Measurements from ENCODE around the gene PIR.

The PIR gene

GRCh38 chrX:15468036-15468435 lies 25.1 kb downstream of the PIR start:
- Histone ChIP-seq H3K36me3 (ENCODE audit: insufficient read depth, low read length) (no peaks in the 10 kb centered on the region), H3K9ac (ENCODE audit: low read depth, low read length) (no peak overlapping the region), H3K9me3 (ENCODE audit: control insufficient read depth, insufficient read depth, low read length) (no peaks in the 10 kb centered on the region), H3K4me1 (ENCODE audit: insufficient read depth, low read length) (peaks cover 11% of the 10 kb centered on the region; the same call in 1 of the 2 replicates)

DNA sequence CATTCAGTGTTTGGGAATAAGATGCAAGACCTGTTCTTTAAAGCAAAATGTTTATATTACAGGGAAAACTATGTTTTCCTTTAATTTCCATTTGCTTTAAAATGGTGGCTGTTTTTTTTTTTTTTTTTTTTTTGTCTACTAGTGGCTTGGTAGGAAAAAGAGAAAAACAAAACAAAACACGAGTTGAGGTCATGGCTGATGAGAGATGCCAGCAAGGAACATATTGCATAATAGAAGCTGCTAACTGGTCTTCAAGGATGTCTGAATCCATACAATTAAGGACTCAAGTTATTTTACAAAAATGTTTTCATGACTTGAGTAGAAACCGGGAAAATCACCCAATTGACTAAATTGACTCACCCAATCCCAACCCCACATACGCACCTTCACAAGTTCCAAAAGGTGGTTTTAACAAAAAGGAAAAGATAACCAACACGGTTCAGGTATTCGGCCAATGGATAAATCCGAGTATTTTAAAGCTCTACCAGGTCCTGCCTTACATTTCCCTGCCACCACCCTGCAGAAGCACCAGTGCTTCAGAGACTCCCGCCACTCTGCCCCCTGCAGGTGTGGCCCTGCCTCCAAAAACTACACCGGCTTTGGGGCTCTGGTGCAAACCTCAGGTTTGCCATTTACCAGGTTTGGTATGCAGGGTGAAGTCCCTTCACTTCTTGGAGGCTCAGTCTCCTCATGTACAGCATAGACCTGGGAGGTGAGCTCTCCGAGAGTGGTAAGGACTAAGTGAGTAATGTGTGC lies 27.1 kb downstream of the PIR start:
- Histone ChIP-seq H3K9me3 (ENCODE audit: control insufficient read depth, insufficient read depth, low read length) (no peaks in the 10 kb centered on the region), H3K9ac (ENCODE audit: low read depth, low read length) (no peak overlapping the region), H3K36me3 (ENCODE audit: insufficient read depth, low read length) (no peaks in the 10 kb centered on the region), H3K4me1 (ENCODE audit: insufficient read depth, low read length) (peaks cover 11% of the 10 kb centered on the region; the same call in 1 of the 2 replicates)

DNA sequence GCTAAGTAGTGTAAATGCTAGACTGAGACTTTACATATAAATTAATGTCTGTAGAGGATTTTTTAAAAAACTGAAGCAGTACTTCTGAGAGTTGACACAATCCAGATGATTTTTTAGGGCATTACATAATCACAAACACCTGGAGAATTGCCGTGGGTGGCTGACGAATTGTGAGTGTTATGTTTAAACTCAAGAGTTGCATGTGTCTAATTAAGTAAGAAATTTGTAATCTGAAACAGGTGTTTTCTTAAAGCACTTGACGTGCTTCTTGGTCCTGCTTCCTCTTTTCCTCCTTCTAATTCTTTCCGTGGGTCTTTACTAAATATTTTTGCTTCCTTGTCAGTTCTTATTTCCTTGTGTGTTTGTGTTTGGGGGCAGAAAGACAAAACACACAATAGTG lies 27.8 kb downstream of the PIR start:
- H3K9me3 ChIP-seq (ENCODE audit: control insufficient read depth, insufficient read depth, low read length), result no peaks in the 10 kb centered on the region
- peaks cover 11% of the 10 kb centered on the region; the same call in 1 of the 2 replicates for H3K4me1 ChIP-seq (ENCODE audit: insufficient read depth, low read length)
- no peaks in the 10 kb centered on the region for H3K36me3 ChIP-seq (ENCODE audit: insufficient read depth, low read length)
- no peak overlapping the region for H3K9ac ChIP-seq (ENCODE audit: low read depth, low read length)

- Histone ChIP-seq H3K36me3 (ENCODE audit: insufficient read depth, low read length) (no peaks in the 10 kb centered on the region), H3K9me3 (ENCODE audit: control insufficient read depth, insufficient read depth, low read length) (no peaks in the 10 kb centered on the region), H3K9ac (ENCODE audit: low read depth, low read length) (no peak overlapping the region), H3K4me1 (ENCODE audit: insufficient read depth, low read length) (peaks cover 11% of the 10 kb centered on the region; the same call in 1 of the 2 replicates)
Measured at GRCh38 chrX:15464704-15465103, 28.4 kb downstream of the PIR start.

- H3K9ac ChIP-seq (ENCODE audit: low read depth, low read length), result no peak overlapping the region
- no peaks in the 10 kb centered on the region; the same call in none of the 2 replicates for H3K36me3 ChIP-seq (ENCODE audit: insufficient read depth, low read length)
Measured at GRCh38 chrX:15451913-15452312, 41.2 kb downstream of the PIR start.

GRCh38 chrX:15448010-15448639 lies 45.0 kb downstream of the PIR start:
- Histone ChIP-seq H3K36me3 (ENCODE audit: insufficient read depth, low read length) (no peaks in the 10 kb centered on the region; the same call in none of the 2 replicates), H3K4me1 (ENCODE audit: insufficient read depth, low read length) (no peaks in the 10 kb centered on the region), H3K9me3 (ENCODE audit: control insufficient read depth, insufficient read depth, low read length) (no peaks in the 10 kb centered on the region), H3K9ac (ENCODE audit: low read depth, low read length) (no peak overlapping the region)

More at GRCh38 chrX:15451913-15452312, 41.2 kb downstream of the PIR start:
- no peaks in the 10 kb centered on the region for H3K9me3 ChIP-seq (ENCODE audit: control insufficient read depth, insufficient read depth, low read length)
- H3K4me1 ChIP-seq (ENCODE audit: insufficient read depth, low read length), result no peaks in the 10 kb centered on the region

DNA sequence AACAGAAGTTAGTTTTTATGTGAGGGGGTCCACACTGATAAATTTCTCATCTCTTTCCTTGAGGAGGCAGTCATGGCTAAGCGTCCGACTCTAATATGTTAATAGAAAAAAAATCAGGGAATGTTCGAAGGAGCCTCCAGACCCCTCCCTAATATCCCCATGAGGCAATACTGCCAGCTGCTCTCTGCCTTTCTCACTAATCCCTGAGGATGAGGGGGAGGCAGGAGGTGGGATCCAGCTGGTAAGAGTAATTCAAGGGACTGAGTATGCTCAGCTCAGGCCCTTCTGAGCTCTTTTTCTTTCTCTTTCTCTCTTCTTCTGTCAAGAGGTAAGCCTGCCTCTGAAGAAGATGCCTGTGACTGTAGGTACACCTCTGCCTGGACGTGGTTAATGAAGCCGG lies 51.7 kb downstream of the PIR start:
- Histone ChIP-seq H3K9me3 (ENCODE audit: control insufficient read depth, insufficient read depth, low read length) (no peaks in the 10 kb centered on the region), H3K4me1 (ENCODE audit: insufficient read depth, low read length) (no peaks in the 10 kb centered on the region), H3K9ac (ENCODE audit: low read depth, low read length) (no peak overlapping the region), H3K36me3 (ENCODE audit: insufficient read depth, low read length) (no peaks in the 10 kb centered on the region; the same call in none of the 2 replicates)

GRCh38 chrX:15438332-15438731 lies 54.8 kb downstream of the PIR start:
- no peaks in the 10 kb centered on the region for H3K4me1 ChIP-seq (ENCODE audit: insufficient read depth, low read length)
- H3K9ac ChIP-seq (ENCODE audit: low read depth, low read length), result no peak overlapping the region
- H3K36me3 ChIP-seq (ENCODE audit: insufficient read depth, low read length), result no peaks in the 10 kb centered on the region; the same call in 1 of the 2 replicates
- no peaks in the 10 kb centered on the region for H3K9me3 ChIP-seq (ENCODE audit: control insufficient read depth, insufficient read depth, low read length)

DNA sequence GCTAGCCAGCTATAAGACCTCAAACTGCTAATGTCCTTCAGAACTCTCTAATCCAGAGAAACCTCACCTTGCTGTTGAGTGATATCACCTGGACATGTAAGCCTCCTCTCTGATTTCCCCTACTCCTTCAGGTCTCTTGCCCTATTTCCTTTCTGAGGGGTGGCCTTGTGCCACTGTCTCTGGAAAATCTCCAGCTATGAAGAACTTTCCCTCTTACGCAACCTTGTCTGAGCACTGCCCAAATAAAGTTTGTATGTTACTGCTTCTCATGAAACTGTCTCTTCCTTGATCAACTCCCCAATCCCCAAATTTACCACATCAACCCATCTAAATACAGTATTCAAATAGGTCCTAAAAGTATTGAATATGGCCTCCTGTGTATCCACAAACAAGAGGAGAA lies 55.4 kb downstream of the PIR start:
- Histone ChIP-seq H3K36me3 (ENCODE audit: insufficient read depth, low read length) (no peaks in the 10 kb centered on the region; the same call in 1 of the 2 replicates), H3K9ac (ENCODE audit: low read depth, low read length) (no peak overlapping the region), H3K9me3 (ENCODE audit: control insufficient read depth, insufficient read depth, low read length) (no peaks in the 10 kb centered on the region), H3K4me1 (ENCODE audit: insufficient read depth, low read length) (no peaks in the 10 kb centered on the region)

DNA sequence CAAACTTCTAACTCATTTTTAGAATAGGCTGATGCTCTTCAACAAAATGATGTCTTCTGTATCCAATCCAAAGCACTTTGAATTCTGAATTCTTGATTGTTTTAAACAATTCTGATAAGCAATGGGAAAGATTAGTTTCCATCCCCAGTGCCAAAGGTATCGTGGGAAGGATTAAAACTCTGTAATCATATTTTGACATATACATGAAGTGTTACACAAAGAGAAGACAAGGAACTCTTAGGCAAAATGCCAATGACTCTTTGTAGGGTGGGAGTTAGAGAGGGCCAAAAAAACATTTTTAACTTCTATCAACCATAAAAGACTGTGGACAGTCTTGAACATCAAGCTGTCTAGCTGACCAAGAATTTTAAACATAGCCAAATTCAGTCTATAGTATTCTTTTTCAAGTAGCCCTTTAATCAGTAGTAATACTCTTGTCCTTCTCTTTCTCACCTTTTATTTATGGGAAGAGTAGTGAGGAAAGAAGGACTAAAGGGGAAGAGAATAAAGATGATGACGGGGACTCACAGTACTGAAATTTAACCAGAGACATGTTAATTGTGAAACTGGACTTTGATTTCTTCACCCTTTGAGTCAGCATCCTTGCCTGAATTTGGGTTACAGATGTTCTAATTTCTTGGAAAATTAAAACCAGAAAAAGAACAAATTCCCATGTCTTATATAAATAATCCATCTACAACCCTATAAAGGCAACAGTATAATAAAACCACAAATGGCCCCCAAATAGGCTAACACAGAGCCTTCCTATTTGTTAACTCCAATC lies 57.1 kb downstream of the PIR start:
- H3K9me3 ChIP-seq (ENCODE audit: control insufficient read depth, insufficient read depth, low read length), result no peaks in the 10 kb centered on the region
- H3K4me1 ChIP-seq (ENCODE audit: insufficient read depth, low read length), result no peaks in the 10 kb centered on the region
- H3K9ac ChIP-seq (ENCODE audit: low read depth, low read length), result no peak overlapping the region
- no peaks in the 10 kb centered on the region; the same call in 1 of the 2 replicates for H3K36me3 ChIP-seq (ENCODE audit: insufficient read depth, low read length)

GRCh38 chrX:15434205-15434604 lies 58.9 kb downstream of the PIR start:
- H3K4me1 ChIP-seq (ENCODE audit: insufficient read depth, low read length), result no peaks in the 10 kb centered on the region
- no peak overlapping the region for H3K9ac ChIP-seq (ENCODE audit: low read depth, low read length)
- H3K36me3 ChIP-seq (ENCODE audit: insufficient read depth, low read length), result no peaks in the 10 kb centered on the region; the same call in 1 of the 2 replicates
- no peaks in the 10 kb centered on the region for H3K9me3 ChIP-seq (ENCODE audit: control insufficient read depth, insufficient read depth, low read length)

- Histone ChIP-seq H3K9me3 (ENCODE audit: control insufficient read depth, insufficient read depth, low read length) (no peaks in the 10 kb centered on the region), H3K9ac (ENCODE audit: low read depth, low read length) (no peak overlapping the region), H3K4me1 (ENCODE audit: insufficient read depth, low read length) (no peaks in the 10 kb centered on the region), H3K36me3 (ENCODE audit: insufficient read depth, low read length) (no peaks in the 10 kb centered on the region; the same call in none of the 2 replicates)
Measured at GRCh38 chrX:15430584-15430983, 62.5 kb downstream of the PIR start.

DNA sequence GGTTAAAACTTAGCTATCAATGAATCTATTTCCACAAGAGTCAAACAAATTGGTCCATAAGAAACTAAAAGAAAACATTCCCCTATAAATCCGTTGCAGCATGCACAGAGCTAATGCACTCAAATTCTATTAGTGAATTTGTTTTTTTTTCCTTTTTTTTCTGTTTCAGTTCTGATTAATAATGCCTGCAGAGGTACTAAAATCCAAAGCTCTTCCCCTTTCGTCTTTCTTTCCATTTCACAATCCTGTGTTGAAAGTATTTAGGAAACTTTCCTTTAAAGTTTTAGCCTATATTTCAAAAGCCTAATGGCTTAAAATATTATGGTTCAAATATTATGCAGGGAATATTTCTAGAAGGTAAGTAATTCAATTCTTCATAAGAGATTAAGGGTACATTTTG lies 63.1 kb downstream of the PIR start:
- Histone ChIP-seq H3K9ac (ENCODE audit: low read depth, low read length) (no peak overlapping the region), H3K4me1 (ENCODE audit: insufficient read depth, low read length) (no peaks in the 10 kb centered on the region), H3K36me3 (ENCODE audit: insufficient read depth, low read length) (no peaks in the 10 kb centered on the region; the same call in none of the 2 replicates), H3K9me3 (ENCODE audit: control insufficient read depth, insufficient read depth, low read length) (no peaks in the 10 kb centered on the region)

DNA sequence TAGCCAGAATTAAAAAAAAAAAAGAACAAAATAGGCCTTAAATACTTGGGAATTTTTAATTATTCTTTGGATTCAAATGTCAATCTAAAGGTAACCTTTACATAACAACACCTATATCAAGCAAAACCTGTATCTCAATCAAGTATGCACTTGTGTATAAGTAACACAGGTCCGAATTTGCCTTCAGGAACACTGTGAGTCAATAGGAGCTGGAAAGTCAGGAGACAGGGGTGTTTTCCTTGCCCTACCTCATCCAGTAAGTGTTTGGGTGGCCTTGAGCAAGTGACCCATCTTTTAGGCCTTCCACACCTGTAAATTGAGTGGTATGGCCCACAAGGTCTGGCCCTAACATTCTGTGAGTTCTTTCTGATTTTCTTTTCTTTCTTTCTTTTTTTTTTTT lies 68.1 kb downstream of the PIR start:
- no peaks in the 10 kb centered on the region; the same call in none of the 2 replicates for H3K36me3 ChIP-seq (ENCODE audit: insufficient read depth, low read length)
- no peaks in the 10 kb centered on the region for H3K4me1 ChIP-seq (ENCODE audit: insufficient read depth, low read length)
- H3K9me3 ChIP-seq (ENCODE audit: control insufficient read depth, insufficient read depth, low read length), result no peaks in the 10 kb centered on the region
- no peak overlapping the region for H3K9ac ChIP-seq (ENCODE audit: low read depth, low read length)
